HG02870 (cell line): ENCODE measurements around the gene ST6GALNAC3.

Source experiments
- ATAC-seq: cut with Tn5 transposase; IDR thresholded peaks from one replicate; pipeline ENCODE4 v1.9.1; 2021; ENCODE audit warnings: mild to moderate bottlenecking, moderate library complexity; ENCODE audit not compliant: unreplicated experiment

ST6GALNAC3 gene

DNA sequence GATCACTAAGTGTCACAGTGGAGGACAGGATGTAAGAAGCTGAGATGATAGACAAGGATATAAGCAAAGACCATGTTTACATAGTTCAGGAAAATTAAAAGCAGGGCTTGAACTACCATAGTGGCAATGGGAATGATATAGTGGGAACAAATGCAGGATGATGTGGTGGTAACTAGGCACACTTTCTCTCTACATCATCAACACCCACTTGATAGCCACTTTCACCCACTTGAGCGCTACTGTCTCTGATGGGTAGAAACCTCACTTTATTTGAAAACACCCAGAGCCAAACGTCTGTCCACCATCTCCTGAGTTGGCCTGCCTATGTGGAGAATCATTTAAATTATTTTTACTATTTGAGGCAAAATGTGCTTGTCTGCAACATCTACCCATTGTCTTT, 487.7 kb downstream of the ST6GALNAC3 start:
- ATAC-seq: no peak

DNA sequence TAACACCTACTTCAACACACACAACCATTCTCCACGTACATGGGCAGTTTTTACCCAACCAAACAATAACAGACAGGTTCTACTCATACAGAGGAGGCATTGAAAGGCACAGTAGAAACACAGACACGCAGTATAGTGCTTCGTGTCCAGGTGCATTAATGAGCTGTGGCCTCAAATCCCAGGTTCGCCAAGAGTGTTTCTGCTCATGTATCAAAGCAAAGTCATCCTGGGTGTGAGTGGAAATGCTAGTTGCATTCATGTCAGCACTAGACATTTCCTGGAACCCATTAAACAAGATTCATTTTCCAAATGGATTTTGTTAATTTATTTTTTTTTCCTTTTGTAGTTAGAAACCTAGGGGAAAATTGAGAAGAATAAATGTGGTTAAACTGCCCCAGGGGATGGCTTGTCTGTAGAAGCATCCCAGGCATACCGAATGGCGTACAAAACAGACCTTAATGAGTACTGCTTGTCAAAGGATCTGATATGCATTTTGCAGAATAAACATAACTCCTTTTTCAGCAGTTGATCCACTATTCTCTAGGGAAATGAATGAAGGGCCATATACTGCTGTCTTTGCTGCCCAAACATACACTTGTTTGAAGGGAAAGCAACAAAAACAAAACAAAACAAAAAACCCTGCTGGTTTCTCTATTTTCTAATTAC, 494.2 kb downstream of the ST6GALNAC3 start:
- ATAC-seq: no peak

DNA sequence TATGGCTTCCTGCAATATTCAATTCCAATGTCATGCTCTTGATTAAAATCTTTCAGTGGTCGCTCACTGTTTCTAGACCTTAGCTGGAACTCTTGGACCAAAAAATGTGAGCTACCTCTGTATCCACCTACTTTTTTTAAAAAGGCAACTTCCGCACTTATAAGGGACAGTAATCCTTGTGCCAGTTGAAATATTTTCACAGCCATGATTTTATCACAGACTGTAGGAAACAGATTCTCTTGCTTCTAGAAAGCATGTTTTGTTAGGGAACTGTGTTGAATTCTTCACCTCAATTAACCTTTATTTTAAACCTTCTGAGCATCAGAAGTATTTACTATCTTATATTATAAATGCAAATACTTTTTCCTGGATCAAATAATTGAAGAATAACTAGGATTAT, 496.7 kb downstream of the ST6GALNAC3 start:
- no peak for ATAC-seq

DNA sequence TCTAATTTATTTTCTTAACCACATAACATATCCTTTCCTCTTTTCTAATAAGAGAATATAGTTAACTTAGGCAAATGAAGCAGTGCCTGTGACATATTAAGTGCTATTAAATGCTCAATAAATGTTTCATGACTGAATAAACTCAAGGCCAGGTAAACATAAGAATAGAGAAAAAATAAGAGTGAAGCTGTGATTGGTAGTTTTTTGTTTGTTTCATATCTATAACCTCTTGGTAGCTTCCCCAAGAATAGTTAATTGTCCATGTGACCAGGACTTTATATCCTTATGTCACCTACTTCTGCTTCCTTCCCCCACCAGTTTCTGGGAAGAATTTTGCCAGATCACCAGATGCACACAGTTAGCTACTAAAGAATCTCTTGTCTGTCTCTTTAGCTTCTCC, 497.7 kb downstream of the ST6GALNAC3 start:
- no peak for ATAC-seq

DNA sequence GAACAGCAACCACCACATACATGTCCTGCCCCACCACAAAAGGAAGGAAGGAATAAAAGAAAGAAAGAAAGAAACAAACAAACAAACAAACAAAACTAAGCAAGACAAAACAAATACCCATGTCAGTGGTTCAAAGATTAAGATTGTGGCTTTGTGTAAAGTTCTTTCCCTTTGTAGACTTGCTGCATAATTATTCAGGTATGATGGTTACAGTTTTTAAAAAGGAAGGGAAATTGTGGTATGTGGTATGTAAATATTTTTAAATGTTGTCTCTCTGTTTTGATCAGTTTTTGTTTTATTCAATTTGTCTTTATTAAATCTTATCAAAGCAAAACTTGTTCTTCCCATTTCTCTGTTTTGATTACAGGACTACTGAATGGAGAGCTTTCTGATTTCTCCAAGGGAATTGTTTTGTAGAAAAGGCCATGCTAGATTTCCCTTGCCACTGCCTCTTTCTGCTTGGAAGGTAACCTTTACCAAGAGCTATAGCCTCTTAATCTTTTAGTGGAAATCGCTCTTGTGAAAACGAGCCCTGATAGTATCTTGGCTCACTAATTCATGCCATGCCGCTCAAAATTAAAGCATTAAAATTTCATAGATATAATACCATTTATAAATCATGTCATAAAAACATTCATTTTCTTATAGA, 502.5 kb downstream of the ST6GALNAC3 start:
- no peak for ATAC-seq

DNA sequence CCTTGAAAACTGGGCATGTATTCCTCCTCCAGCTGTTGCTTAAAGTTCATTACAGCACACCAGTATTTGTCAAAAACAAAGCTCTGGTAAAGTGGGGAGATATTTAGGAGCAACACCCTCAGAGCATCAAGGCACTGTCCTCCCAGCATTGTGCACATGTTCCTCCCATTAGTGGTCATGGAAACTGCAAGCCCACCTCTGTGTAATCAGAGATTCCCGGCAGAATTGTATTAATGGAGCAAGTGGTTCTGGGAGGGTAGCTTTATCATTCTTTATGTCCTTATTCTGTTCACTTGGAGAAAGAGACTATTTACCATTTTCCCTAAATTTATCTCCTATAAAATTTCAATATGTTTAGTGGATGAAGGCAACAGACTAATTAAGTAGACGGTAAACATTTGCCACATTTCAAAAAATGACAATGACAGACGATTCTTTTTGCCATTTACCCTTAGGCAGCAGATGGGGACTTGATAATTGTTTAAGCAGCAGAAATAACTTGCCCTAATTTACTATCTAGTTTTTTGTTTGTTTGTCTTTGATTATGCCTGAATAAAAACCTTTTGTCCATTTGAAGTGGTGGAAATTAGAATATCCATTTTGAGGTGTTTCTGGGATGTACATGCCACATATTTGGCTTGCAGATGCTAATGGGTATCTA, 503.1 kb downstream of the ST6GALNAC3 start:
- no peak for ATAC-seq

DNA sequence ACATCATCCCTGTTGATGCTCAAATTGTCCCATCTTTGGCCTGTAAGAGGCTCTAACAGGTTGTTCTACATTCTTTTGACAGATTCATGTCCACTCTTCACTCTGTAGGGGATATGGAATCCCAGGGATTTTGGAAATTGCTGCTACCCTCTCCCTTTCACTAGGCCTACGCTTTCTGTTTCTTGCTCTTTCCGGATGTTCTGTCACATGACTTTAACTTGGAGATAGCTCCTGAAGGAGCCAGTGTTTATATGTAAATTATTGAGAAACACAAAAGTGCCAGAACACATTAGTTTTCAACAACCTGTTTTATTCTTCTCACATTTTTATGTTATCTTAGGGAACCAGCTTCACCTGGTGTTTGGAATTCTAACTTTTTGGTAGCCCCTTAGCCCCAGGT, 505.7 kb downstream of the ST6GALNAC3 start:
- ATAC-seq: no peak

DNA sequence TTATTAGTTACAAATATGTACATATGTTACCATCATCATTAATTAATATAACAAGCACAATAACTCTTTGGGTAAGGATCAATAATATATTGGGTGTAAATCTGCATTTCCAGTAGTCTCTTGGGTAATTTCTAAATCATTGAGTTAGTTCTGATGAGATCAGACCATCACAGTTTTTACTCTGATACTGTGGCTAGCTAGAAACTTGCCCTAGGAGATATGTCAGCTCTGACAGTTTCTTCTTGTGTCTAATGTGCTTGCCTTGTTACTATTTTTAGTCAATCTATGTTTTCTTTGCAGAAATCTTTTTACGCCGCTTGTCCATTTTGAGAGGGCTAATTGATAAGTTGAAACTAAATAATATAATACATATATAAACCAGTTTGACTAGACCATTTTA, 507.2 kb downstream of the ST6GALNAC3 start:
- ATAC-seq: no peak

DNA sequence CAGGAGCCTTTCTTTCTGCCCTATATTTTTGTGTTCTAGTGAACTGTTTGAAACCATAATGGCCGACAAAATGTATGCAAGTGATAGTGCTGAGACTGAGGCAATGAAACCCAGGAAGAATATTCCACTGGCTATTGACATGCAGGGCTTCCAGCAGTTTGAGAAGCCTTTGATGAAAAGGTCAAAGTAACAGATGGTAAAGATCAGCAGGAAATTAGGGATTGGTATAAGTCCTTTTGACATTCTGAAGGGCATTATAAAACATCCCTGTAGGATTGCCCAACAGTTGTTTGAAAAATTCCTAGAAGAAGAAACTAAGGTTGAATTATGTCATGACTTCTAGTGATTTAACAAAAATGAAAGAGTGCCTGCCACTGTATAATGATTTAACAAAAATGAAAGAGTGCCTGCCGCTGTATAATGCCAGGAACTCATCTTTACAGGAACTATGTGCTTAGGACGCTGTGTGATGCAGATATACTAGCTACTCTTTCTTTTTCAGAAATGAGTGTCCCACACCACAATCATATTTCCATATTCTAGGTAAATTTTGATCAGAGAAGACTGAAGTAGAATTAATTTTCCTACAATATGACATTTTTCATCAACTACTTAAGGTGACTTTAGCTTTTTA, 508.8 kb downstream of the ST6GALNAC3 start:
- ATAC-seq: no peak

DNA sequence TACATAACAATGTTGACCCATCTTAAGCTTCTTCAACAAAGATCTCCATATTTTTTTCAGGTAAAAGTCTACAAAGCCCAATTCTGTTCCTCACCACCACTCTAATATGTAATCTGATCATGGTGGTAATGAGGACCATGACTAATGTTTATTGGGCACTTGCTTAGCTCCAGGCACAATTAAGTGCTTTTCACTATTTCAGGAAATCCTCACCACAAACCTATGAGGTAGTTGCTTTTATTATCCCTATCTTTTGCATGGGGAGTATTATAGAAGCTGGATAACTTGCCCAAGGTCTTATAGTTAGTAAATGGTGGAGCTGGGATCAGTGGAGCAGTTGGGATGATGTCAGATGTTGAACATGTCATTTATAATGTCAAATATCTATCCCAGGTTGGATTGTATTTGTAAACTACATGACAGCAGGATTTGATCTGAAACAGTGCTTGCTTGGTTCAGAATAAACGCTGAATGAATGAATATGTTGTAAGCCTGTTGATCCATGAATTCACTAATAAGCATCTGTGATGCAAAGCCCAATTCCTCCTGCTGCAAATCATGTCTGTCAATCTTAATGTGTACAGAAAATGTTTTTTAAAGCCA, 509.4 kb downstream of the ST6GALNAC3 start:
- no peak for ATAC-seq

DNA sequence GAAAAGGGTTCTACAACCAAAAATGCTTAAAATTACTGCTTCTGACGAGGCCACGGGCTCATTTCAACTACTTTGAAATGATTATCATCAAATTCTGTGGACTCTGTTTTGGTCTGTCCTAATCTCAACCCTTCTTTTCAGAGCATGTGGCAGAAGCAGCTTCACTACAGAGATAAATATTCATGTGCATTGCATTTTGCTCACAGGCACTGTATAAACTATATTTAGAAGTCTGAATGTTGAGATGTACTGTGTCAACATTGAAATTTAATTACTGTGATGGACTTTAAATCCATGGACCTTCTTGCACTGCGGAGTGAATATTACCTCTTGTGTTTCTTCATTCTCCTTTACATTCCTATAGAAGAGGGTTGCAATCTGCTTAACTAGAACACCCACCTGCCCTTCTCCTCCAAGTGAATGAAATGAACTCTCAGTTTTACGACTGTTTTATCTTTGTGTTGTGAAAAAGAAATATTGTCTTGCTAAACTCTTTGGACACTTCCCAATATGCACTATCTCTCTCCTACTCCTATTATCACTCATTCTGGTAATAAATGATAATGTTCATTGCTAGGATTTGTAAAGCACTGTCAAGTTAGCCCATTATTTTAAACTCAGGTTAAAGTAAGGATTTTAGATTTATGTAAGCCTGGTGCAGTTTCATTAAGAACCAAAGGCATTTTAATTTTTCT, 511.6 kb downstream of the ST6GALNAC3 start:
- no peak for ATAC-seq

DNA sequence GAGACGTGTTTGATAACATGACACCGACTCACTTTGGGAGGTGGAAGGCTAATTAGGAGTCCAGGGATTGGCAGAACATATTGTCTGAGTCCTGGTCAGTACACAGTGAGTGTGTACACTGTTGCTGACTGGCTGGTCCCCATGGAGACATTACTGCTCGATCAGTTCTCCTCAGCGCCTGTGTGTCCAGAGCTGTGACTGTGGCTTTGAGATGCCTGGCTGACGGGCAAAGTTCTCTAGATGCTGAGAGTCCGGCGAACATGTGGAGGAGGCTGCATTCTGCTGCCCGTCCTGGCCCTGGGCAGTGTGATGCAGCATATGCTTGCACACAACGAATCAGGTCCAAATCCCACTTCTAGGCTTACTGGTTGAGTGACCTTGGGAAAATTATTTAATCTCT, 512.7 kb downstream of the ST6GALNAC3 start:
- ATAC-seq: no peak

DNA sequence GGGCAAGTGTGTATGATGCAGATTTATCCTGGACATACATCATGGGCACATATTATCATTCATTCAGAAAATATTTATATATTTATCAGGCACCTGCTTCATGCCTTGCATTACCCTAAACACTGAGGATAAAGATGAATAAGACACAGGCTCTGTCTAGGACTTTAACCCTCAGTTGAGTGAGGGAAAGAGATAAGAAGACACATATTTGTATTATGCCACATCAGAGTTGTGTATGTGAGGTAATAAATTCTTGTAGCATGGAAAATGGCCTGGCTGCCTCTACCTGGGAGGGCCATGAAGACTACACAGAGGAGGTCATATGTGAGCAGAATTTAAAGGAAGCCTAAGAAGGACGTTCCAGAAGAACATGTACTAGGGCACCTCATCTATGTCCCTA, 516.9 kb downstream of the ST6GALNAC3 start:
- no peak for ATAC-seq

DNA sequence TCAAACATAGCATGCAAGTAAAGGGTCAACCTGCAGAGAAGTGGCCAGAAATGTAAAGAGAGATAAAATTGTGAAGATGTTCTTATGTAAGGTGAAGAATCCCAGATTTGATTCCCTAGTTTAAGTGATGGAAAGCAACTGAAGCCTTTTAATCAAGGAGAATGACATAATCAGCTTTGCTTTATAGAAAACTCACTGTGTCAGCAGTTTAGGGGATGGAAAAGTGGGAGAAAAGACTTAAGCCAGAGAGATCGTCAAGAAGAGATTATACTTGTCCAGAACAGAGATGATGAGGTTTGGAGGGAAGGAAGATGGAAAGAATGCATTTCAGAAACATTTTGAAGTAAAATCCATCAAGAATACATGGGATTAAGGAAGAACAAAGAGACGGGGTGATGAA, 517.4 kb downstream of the ST6GALNAC3 start:
- ATAC-seq: no peak

DNA sequence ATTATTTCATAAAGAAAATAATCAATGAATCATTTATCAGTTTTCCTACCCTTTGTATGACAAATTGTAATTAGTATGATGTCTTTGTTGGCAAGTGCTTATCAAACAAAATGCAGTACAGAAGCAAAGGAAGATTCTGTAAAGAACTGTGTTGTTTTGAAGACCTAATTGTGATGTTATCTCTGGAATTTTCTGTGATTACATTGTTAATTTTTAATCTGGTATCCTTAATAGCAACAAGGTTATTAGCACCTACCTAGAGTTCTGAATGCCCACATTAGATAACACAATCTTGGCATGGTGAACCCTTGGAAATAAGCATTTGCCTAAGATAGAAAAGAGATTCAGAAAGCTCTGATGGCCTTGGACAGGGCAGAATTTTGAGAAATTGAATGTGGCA, 518.6 kb downstream of the ST6GALNAC3 start:
- ATAC-seq: no peak

DNA sequence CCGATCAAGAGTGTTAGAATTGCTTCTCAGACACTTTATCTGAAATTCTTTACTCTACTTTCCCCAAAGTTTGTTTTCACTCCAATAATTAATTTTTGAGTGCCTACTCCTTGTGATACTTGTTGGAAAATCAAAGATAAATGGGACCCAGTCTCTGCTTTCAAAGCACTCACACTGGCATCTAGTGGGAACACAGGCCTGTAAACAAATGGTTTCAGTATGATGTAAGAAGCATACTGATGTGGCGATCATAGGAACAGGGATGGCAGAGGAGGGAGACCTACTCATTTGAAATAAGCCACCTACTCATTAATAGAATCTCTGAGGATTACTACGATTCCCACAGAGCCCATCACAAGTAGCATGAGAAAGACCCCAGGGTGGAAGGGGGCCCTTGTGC, 519.1 kb downstream of the ST6GALNAC3 start:
- ATAC-seq: no peak

DNA sequence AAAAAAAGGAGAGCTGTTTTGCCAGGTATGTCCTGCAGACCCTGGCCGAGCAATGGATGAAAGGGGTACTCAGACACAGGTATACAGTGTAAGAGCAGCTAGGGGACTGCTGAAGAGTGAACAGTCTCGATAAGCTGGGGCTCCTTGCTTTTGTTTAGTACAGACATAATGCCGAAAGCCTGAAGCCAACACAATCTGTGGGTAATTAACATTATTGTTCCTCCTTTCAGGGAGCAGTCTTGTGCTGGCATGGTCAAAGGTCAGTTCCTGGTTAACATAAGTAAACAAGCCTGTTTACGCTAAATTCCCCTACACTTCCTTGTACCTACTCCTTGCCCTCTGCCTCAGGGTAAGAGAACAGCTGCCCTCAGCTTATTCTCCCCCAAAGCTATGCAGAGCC, 520.5 kb downstream of the ST6GALNAC3 start:
- no peak for ATAC-seq

DNA sequence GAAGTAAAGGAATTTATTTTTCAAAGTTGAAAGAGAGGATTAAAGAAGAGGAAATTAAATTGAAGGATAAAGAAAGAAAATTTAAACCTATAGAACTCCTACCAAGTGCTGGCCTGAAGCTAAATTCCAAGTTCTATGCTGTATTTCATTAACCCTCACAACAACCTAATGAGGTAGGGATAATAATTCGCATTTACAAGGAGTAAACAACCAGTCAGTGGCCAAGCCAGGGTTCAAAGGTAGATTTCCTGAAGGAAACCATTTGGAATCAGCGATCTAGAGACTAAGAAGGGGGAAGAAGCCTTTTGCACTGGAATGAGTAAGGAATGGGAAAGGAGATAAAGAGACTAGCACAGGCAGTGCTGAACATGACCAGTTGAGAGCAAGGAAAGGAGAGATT, 526.9 kb downstream of the ST6GALNAC3 start:
- ATAC-seq: no peak

DNA sequence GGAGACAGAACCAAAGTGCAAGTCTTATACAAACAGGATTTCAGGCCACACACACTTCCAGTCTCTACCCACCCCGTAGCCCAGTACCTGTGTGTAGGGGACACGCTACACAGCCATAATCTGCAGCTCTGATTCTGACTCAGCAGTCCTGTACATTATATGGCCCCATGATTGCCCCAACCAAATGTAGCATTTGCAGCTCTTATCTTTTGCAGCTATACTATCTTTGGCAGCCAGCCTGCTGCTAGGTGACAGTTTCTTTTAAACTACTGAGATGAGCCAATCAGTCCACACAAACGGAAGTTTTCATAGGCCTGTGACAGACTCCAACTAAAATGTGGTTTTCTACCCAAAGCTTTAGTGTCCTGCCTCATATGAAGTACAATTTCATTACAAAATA, 533.2 kb downstream of the ST6GALNAC3 start:
- no peak for ATAC-seq

DNA sequence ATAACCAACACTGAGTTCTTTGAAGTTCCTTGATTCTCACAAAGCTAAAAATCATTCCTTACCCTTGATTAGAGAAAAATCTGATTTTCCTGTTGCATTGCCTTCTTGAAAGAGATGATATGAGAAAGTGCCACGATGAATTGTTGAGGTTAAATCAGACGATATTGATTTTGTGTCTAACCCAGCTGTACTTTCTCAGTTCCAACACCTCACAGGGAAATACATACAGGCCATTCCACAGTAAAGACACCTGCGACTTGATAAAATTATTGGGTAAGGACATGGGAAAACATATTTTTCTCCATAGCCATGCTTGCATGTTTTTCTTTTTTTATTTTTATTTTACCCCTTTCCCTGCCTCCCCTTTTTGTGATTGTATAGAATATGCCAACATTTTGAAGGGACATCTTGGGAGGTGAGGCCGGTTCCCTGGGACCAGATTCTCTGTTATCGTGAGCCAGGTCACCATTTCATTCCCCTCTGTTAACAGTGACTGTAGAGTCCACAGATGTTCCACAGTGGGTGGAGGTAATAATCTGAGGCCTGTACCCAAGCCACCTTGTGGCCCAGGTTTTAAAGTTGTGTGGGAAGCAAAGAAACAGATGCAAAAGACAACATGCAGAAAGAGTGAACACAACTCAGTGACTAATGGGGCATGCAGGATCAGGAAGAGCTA, 537.4 kb downstream of the ST6GALNAC3 start:
- no peak for ATAC-seq
